ENCODE data around the gene PLA2G7.
"Not testable (repeated sequence)": the region's sequence is repeated elsewhere in the genome, so short reads cannot be mapped to it uniquely, and the experiment has no call there.

Gene PLA2G7

GRCh38 chr6:46774736-46775135 lies 39.6 kb upstream of the PLA2G7 start:
- not testable (repeated sequence) for H2BK15ac ChIP-seq (replicated peaks; ENCODE audit: low read depth)
- WGBS (ENCODE audit: extremely low coverage, insufficient coverage, low lambda C conversion rate): no CpG with 5 or more reads among the region's 24 CpGs

GRCh38 chr6:46773201-46773855 lies 38.2 kb upstream of the PLA2G7 start:
- H3K79me2 ChIP-seq (ENCODE audit: control insufficient read depth, insufficient read depth, low read length): no peaks in the 10 kb centered on the region
- H3K27me3 ChIP-seq (ENCODE audit: insufficient read depth, low read length, poor library complexity): no peaks in the 10 kb centered on the region
- no peak overlapping the region for H2BK15ac ChIP-seq (replicated peaks; ENCODE audit: low read depth)
- no peak for DNase-seq
- WGBS (ENCODE audit: extremely low coverage, insufficient coverage, low lambda C conversion rate): no CpG with 5 or more reads among the region's 1 CpG
- no peak overlapping the region for H3K18ac ChIP-seq (ENCODE audit: low read length)
- H3K9ac ChIP-seq (ENCODE audit: low read length): no peak overlapping the region
- no peak overlapping the region for H2AK5ac ChIP-seq (ENCODE audit: low read length)
- H3K4me1 ChIP-seq (ENCODE audit: control insufficient read depth, low read depth, low read length): no peaks in the 10 kb centered on the region
- H4K8ac ChIP-seq (ENCODE audit: low read depth, low read length): no peak overlapping the region
- no peak overlapping the region for H3K4me3 ChIP-seq (ENCODE audit: low read length)
- H2BK5ac ChIP-seq (ENCODE audit: low read length): no peak overlapping the region
- no peaks in the 10 kb centered on the region for H3K36me3 ChIP-seq (ENCODE audit: control insufficient read depth, insufficient read depth, low read length)
- H2BK120ac ChIP-seq (ENCODE audit: low read depth, low read length): no peak overlapping the region
- no peak overlapping the region for H4K5ac ChIP-seq (ENCODE audit: low read length)
- H3K27ac ChIP-seq (ENCODE audit: low read depth, low read length): no peak overlapping the region
- no peak overlapping the region for H3K4ac ChIP-seq (ENCODE audit: low read depth, low read length)
- no peak overlapping the region for H3K23ac ChIP-seq (ENCODE audit: low read length)
- H3K4me2 ChIP-seq (ENCODE audit: low read length): no peak overlapping the region
- no peaks in the 10 kb centered on the region for H3K79me1 ChIP-seq (ENCODE audit: low read length)
- no peak overlapping the region for H3K56ac ChIP-seq (ENCODE audit: low read length)

More at GRCh38 chr6:46774736-46775135, 39.6 kb upstream of the PLA2G7 start:
- H3K9ac ChIP-seq (ENCODE audit: low read length); H3K27ac ChIP-seq (ENCODE audit: low read depth, low read length); H3K4me1 ChIP-seq (ENCODE audit: control insufficient read depth, low read depth, low read length); H3K4me3 ChIP-seq (ENCODE audit: low read length); DNase-seq; H3K79me2 ChIP-seq (ENCODE audit: control insufficient read depth, insufficient read depth, low read length); H2BK5ac ChIP-seq (ENCODE audit: low read length); H3K56ac ChIP-seq (ENCODE audit: low read length); H3K23ac ChIP-seq (ENCODE audit: low read length); H3K36me3 ChIP-seq (ENCODE audit: control insufficient read depth, insufficient read depth, low read length); H3K18ac ChIP-seq (ENCODE audit: low read length); H3K27me3 ChIP-seq (ENCODE audit: insufficient read depth, low read length, poor library complexity); H3K4me2 ChIP-seq (ENCODE audit: low read length); H3K4ac ChIP-seq (ENCODE audit: low read depth, low read length); H2AK5ac ChIP-seq (ENCODE audit: low read length); H3K79me1 ChIP-seq (ENCODE audit: low read length); H4K8ac ChIP-seq (ENCODE audit: low read depth, low read length); H4K5ac ChIP-seq (ENCODE audit: low read length); H2BK120ac ChIP-seq (ENCODE audit: low read depth, low read length): not testable (repeated sequence)

GRCh38 chr6:46772762-46773161 lies 37.6 kb upstream of the PLA2G7 start:
- no peaks in the 10 kb centered on the region for H3K36me3 ChIP-seq (ENCODE audit: control insufficient read depth, insufficient read depth, low read length)
- no peak overlapping the region for H2BK15ac ChIP-seq (replicated peaks; ENCODE audit: low read depth)
- H2AK5ac ChIP-seq (ENCODE audit: low read length): no peak overlapping the region
- H3K79me2 ChIP-seq (ENCODE audit: control insufficient read depth, insufficient read depth, low read length): no peaks in the 10 kb centered on the region
- H3K56ac ChIP-seq (ENCODE audit: low read length): no peak overlapping the region
- H3K27ac ChIP-seq (ENCODE audit: low read depth, low read length): no peak overlapping the region
- no peak overlapping the region for H3K4ac ChIP-seq (ENCODE audit: low read depth, low read length)
- H3K4me1 ChIP-seq (ENCODE audit: control insufficient read depth, low read depth, low read length): no peaks in the 10 kb centered on the region
- no peak overlapping the region for H3K23ac ChIP-seq (ENCODE audit: low read length)
- no peak overlapping the region for H3K4me3 ChIP-seq (ENCODE audit: low read length)
- H4K5ac ChIP-seq (ENCODE audit: low read length): no peak overlapping the region
- no peak overlapping the region for H2BK5ac ChIP-seq (ENCODE audit: low read length)
- H2BK120ac ChIP-seq (ENCODE audit: low read depth, low read length): no peak overlapping the region
- no peak overlapping the region for H4K8ac ChIP-seq (ENCODE audit: low read depth, low read length)
- H3K27me3 ChIP-seq (ENCODE audit: insufficient read depth, low read length, poor library complexity): no peaks in the 10 kb centered on the region
- no CpG with 5 or more reads among the region's 2 CpGs for WGBS (ENCODE audit: extremely low coverage, insufficient coverage, low lambda C conversion rate)
- H3K18ac ChIP-seq (ENCODE audit: low read length): no peak overlapping the region
- H3K79me1 ChIP-seq (ENCODE audit: low read length): no peaks in the 10 kb centered on the region
- no peak overlapping the region for H3K9ac ChIP-seq (ENCODE audit: low read length)
- DNase-seq: peak; percentile 10
- H3K4me2 ChIP-seq (ENCODE audit: low read length): no peak overlapping the region

- H3K9ac ChIP-seq (ENCODE audit: low read length): no peak overlapping the region
- no peak overlapping the region for H2AK5ac ChIP-seq (ENCODE audit: low read length)
- no peak overlapping the region for H3K4me3 ChIP-seq (ENCODE audit: low read length)
- no peak overlapping the region for H2BK15ac ChIP-seq (replicated peaks; ENCODE audit: low read depth)
- no peaks in the 10 kb centered on the region for H3K27me3 ChIP-seq (ENCODE audit: insufficient read depth, low read length, poor library complexity)
- H3K4ac ChIP-seq (ENCODE audit: low read depth, low read length): no peak overlapping the region
- H4K5ac ChIP-seq (ENCODE audit: low read length): no peak overlapping the region
- no peak overlapping the region for H2BK120ac ChIP-seq (ENCODE audit: low read depth, low read length)
- no peak for DNase-seq
- no peak overlapping the region for H3K4me2 ChIP-seq (ENCODE audit: low read length)
- H3K27ac ChIP-seq (ENCODE audit: low read depth, low read length): no peak overlapping the region
- no peaks in the 10 kb centered on the region for H3K79me1 ChIP-seq (ENCODE audit: low read length)
- WGBS (ENCODE audit: extremely low coverage, insufficient coverage, low lambda C conversion rate): no CpG with 5 or more reads among the region's 1 CpG
- H3K56ac ChIP-seq (ENCODE audit: low read length): no peak overlapping the region
- H2BK5ac ChIP-seq (ENCODE audit: low read length): no peak overlapping the region
- no peak overlapping the region for H4K8ac ChIP-seq (ENCODE audit: low read depth, low read length)
- H3K23ac ChIP-seq (ENCODE audit: low read length): no peak overlapping the region
- H3K18ac ChIP-seq (ENCODE audit: low read length): no peak overlapping the region
- no peaks in the 10 kb centered on the region for H3K36me3 ChIP-seq (ENCODE audit: control insufficient read depth, insufficient read depth, low read length)
- H3K79me2 ChIP-seq (ENCODE audit: control insufficient read depth, insufficient read depth, low read length): no peaks in the 10 kb centered on the region
- no peaks in the 10 kb centered on the region for H3K4me1 ChIP-seq (ENCODE audit: control insufficient read depth, low read depth, low read length)
Measured at GRCh38 chr6:46772016-46772415, 36.8 kb upstream of the PLA2G7 start.

- no peak for DNase-seq
- Histone ChIP-seq H3K79me1 (ENCODE audit: low read length) (no peaks in the 10 kb centered on the region), H3K27me3 (ENCODE audit: insufficient read depth, low read length, poor library complexity) (no peaks in the 10 kb centered on the region), H3K9ac (ENCODE audit: low read length) (no peak overlapping the region), H3K4me2 (ENCODE audit: low read length) (no peak overlapping the region), H3K4ac (ENCODE audit: low read depth, low read length) (no peak overlapping the region), H2BK15ac (replicated peaks; ENCODE audit: low read depth) (no peak overlapping the region), H3K23ac (ENCODE audit: low read length) (no peak overlapping the region), H3K36me3 (ENCODE audit: control insufficient read depth, insufficient read depth, low read length) (no peaks in the 10 kb centered on the region), H3K56ac (ENCODE audit: low read length) (no peak overlapping the region), H2BK120ac (ENCODE audit: low read depth, low read length) (no peak overlapping the region), H3K18ac (ENCODE audit: low read length) (no peak overlapping the region), H3K4me1 (ENCODE audit: control insufficient read depth, low read depth, low read length) (no peaks in the 10 kb centered on the region), H4K8ac (ENCODE audit: low read depth, low read length) (no peak overlapping the region), H3K79me2 (ENCODE audit: control insufficient read depth, insufficient read depth, low read length) (no peaks in the 10 kb centered on the region), H2BK5ac (ENCODE audit: low read length) (no peak overlapping the region), H4K5ac (ENCODE audit: low read length) (no peak overlapping the region), H3K4me3 (ENCODE audit: low read length) (no peak overlapping the region), H3K27ac (ENCODE audit: low read depth, low read length) (no peak overlapping the region), H2AK5ac (ENCODE audit: low read length) (no peak overlapping the region)
- WGBS (ENCODE audit: extremely low coverage, insufficient coverage, low lambda C conversion rate): no CpG with 5 or more reads among the region's 5 CpGs
Measured at GRCh38 chr6:46764961-46765360, 29.8 kb upstream of the PLA2G7 start.

GRCh38 chr6:46764280-46764679 lies 29.1 kb upstream of the PLA2G7 start:
- WGBS (ENCODE audit: extremely low coverage, insufficient coverage, low lambda C conversion rate): no CpG with 5 or more reads among the region's 10 CpGs
- not testable (repeated sequence) for H3K4me3 ChIP-seq (ENCODE audit: low read length); H3K36me3 ChIP-seq (ENCODE audit: control insufficient read depth, insufficient read depth, low read length); H3K27me3 ChIP-seq (ENCODE audit: insufficient read depth, low read length, poor library complexity); H3K23ac ChIP-seq (ENCODE audit: low read length); H4K5ac ChIP-seq (ENCODE audit: low read length); H3K4me2 ChIP-seq (ENCODE audit: low read length); H2BK120ac ChIP-seq (ENCODE audit: low read depth, low read length); H3K4ac ChIP-seq (ENCODE audit: low read depth, low read length); H3K27ac ChIP-seq (ENCODE audit: low read depth, low read length); H2BK15ac ChIP-seq (replicated peaks; ENCODE audit: low read depth); H3K56ac ChIP-seq (ENCODE audit: low read length); H4K8ac ChIP-seq (ENCODE audit: low read depth, low read length); H3K4me1 ChIP-seq (ENCODE audit: control insufficient read depth, low read depth, low read length); H2BK5ac ChIP-seq (ENCODE audit: low read length); H3K18ac ChIP-seq (ENCODE audit: low read length); DNase-seq; H3K79me2 ChIP-seq (ENCODE audit: control insufficient read depth, insufficient read depth, low read length); H3K9ac ChIP-seq (ENCODE audit: low read length); H3K79me1 ChIP-seq (ENCODE audit: low read length); H2AK5ac ChIP-seq (ENCODE audit: low read length)
